GM20000 (cell line): ENCODE measurements around the gene PRPSAP1.
A peak's percentile ranks its signal among the peaks of the same experiment; 100 is the strongest.

Source experiments
- DNase-seq: peaks from one replicate; pipeline ENCODE4 v3.0.0; 2012; ENCODE audit warnings: low spot score
- CTCF ChIP-seq: IDR thresholded peaks from 2 replicates; pipeline ENCODE4 v1.5.1; 2012; ENCODE audit warnings: mild to moderate bottlenecking, control low read depth; ENCODE audit errors: extremely low read depth, missing control alignments

Gene PRPSAP1

GRCh38 chr17:76261421-76262215 lies 92.1 kb downstream of the PRPSAP1 start:
- DNase-seq = peak; percentile 71
- TF ChIP-seq CTCF = no peak

GRCh38 chr17:76260669-76261068 lies 93.0 kb downstream of the PRPSAP1 start:
- no peak for DNase-seq
- no peak for TF ChIP-seq CTCF

- no peak for TF ChIP-seq CTCF
- DNase-seq = no peak
Measured at GRCh38 chr17:76260220-76260619, 93.5 kb downstream of the PRPSAP1 start.
